BE2C (cell line): ENCODE data around the gene NCLN.

Source experiments
- DNase-seq: peaks from one replicate; pipeline ENCODE4 v3.0.0-alpha.2; 2020
- H3K27me3 ChIP-seq: fragments of 250-450 bp; sonication (Bioruptor Pico); 2 replicates; pipeline ENCODE4 v1.5.1; 2020; ENCODE audit warnings: mild to moderate bottlenecking
- H3K36me3 ChIP-seq: fragments of 250-450 bp; sonication (Bioruptor Pico); 2 replicates; pipeline ENCODE4 v1.5.1; 2020; ENCODE audit warnings: mild to moderate bottlenecking
- H3K4me1 ChIP-seq: fragments of 250-450 bp; sonication (Bioruptor Pico); 2 replicates; pipeline ENCODE4 v1.5.1; 2020
- H3K4me3 ChIP-seq: 2 replicates; pipeline ENCODE4 v1.5.1; 2011; ENCODE audit warnings: low read depth, low read length
- H3K9me3 ChIP-seq: fragments of 250-450 bp; sonication (Bioruptor Pico); 2 replicates; pipeline ENCODE4 v1.5.1; 2020
- CTCF ChIP-seq: IDR thresholded peaks from 2 replicates; pipeline ENCODE4 v1.5.1; 2012; ENCODE audit warnings: mild to moderate bottlenecking, low read depth, low read length

NCLN gene

GRCh38 chr19:3196064-3196932 is 10.6 kb downstream of the NCLN start:
- peaks cover 9% of the 10 kb centered on the region for H3K4me1 ChIP-seq

GRCh38 chr19:3196933-3197205 is 11.1 kb downstream of the NCLN start:
- Histone ChIP-seq H3K4me3 (no peak overlapping the region), H3K4me1 (peaks cover 9% of the 10 kb centered on the region), H3K27me3 (no peaks in the 10 kb centered on the region), H3K9me3 (no peaks in the 10 kb centered on the region), H3K36me3 (peaks cover 47% of the 10 kb centered on the region)
- DNase-seq = no peak
- no peak for TF ChIP-seq CTCF

More at GRCh38 chr19:3196064-3196932, 10.6 kb downstream of the NCLN start:
- H3K27me3 ChIP-seq = no peaks in the 10 kb centered on the region
- no peak for TF ChIP-seq CTCF
- no peak overlapping the region for H3K4me3 ChIP-seq
- H3K36me3 ChIP-seq = peaks cover 47% of the 10 kb centered on the region
- H3K9me3 ChIP-seq = no peaks in the 10 kb centered on the region
- peak; percentile 67 for DNase-seq

- TF ChIP-seq CTCF = no peak
- H3K4me1 ChIP-seq = peaks cover 8% of the 10 kb centered on the region
- no peaks in the 10 kb centered on the region for H3K27me3 ChIP-seq
- H3K4me3 ChIP-seq = no peak overlapping the region
- peaks cover 44% of the 10 kb centered on the region for H3K36me3 ChIP-seq
- DNase-seq = no peak
- H3K9me3 ChIP-seq = no peaks in the 10 kb centered on the region
These were observed 13.4 kb downstream of the NCLN start for GRCh38 chr19:3198901-3199700.

- TF ChIP-seq CTCF = no peak
- no peaks in the 10 kb centered on the region for H3K9me3 ChIP-seq
- H3K4me3 ChIP-seq = no peak overlapping the region
- no peak for DNase-seq
- H3K36me3 ChIP-seq = peaks cover 54% of the 10 kb centered on the region
- no peaks in the 10 kb centered on the region for H3K27me3 ChIP-seq
- H3K4me1 ChIP-seq = peaks cover under 1% of the 10 kb centered on the region
These were observed 15.5 kb downstream of the NCLN start for GRCh38 chr19:3201072-3201700.

GRCh38 chr19:3201911-3202310 is 16.2 kb downstream of the NCLN start:
- peaks cover 52% of the 10 kb centered on the region for H3K36me3 ChIP-seq
- H3K4me3 ChIP-seq = no peak overlapping the region
- H3K27me3 ChIP-seq = no peaks in the 10 kb centered on the region
- no peak for DNase-seq
- no peaks in the 10 kb centered on the region for H3K9me3 ChIP-seq
- TF ChIP-seq CTCF = no peak
- no peaks in the 10 kb centered on the region for H3K4me1 ChIP-seq
